ENCODE measurements around the gene HSPB7. TPM values are rescaled to one million over a fixed set of nuclear protein-coding genes. Genes with fewer than 3 reads are reported as not detected.
"Not testable (repeated sequence)": the region's sequence is repeated elsewhere in the genome, so short reads cannot be mapped to it uniquely, and the experiment has no call there.

The HSPB7 gene
- total RNA-seq, 1 donor from 2014 or later, result 1.6 TPM

DNA sequence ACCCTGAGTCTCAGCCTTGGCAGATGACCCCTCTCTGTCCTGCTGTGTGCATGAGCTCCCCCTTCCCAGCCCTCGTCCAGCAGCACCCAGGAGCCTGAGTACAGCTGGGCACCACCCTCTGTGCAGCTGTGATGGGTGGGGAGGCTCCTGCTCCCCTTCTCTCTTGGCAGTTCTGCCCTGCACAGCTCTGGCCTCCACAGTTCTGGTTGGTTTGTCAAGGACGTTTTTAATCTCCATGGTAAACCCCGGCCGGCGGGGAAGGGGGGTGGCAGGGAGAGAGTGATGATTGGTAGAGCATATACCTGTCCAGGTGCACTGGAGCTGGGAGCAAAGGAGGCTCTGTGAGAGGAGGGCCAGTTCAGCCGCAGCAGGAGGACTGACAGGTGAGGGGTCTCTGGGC, 3.8 kb upstream of the HSPB7 start, which contains the start of gene CLCNKA:
Gene CLCNKA (plus strand): TSS at position 356 of the 400 bp plus-strand sequence. CDS start 584 bp downstream, outside the sequence.
- ATAC-seq, result no peak

DNA sequence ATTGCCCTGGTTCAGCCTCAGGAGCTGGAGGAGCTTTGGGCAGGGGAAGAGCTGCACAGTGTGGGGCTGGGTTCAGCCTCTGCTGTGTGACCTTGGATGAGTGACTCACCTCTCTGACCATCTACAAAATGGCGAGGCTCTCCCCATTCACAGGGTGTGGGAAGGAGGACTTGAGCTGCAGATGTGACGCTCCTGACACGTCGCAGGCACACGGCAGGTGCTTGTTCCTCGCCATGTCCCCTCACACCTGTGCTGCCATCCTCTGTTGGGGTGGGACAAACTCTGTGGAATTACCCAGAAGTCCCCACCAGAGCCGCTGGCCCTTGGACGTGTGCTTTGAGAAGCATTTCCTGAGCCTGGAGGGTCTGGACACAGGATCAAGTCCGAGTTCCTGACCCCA, 3.0 kb upstream of the HSPB7 start:
- ATAC-seq, result not testable (repeated sequence)

DNA sequence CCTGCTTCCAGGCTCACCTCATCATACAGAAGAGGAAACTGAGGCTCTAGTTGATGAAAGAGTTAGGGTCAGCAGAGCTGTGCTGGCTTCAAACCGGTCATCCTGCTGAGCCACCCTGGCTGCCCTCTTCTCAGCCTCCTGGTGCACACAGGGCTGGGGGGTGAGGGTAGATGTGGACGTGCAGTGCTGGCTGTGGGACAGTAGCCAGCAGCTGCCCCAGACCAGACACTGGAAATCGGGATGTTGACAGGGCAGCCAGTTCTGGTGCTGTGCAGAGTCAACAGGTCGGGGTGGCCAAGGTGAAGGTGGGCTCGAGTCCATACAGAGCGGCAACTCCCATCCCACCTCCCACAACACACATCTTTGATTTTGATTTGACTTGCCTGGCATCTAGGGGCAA, 2.5 kb upstream of the HSPB7 start:
- ATAC-seq, result no peak

DNA sequence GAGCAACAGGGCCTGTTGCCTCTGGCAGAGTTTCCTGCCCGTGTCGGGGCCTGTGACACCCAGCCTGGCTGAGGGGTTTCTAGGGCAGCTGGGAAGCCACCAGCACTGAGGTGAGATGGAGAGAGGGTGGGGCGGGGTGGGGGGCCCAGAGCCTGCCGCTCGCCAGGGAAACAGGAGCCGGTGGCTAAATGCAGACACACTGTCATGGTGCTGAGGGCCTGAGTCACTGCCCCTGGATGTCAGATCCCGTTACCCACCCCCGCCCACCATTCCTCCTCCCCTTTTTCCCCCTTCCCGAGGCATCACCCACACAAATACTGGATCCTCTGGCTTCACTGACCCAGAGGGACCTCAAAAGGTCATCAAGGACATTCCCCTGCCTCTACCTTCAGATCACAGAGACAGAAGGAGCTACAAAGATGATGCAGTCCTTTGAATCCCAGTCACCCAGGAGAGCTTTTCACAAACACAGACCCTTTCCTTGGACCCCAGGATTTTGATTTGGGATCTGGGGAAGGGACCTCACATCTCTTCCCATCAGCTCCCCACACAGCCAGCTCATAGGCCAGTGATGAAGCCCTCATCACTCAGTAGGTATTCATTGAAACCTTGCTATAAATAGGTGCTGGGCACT, 1.9 kb upstream of the HSPB7 start:
- ATAC-seq, result no peak

DNA sequence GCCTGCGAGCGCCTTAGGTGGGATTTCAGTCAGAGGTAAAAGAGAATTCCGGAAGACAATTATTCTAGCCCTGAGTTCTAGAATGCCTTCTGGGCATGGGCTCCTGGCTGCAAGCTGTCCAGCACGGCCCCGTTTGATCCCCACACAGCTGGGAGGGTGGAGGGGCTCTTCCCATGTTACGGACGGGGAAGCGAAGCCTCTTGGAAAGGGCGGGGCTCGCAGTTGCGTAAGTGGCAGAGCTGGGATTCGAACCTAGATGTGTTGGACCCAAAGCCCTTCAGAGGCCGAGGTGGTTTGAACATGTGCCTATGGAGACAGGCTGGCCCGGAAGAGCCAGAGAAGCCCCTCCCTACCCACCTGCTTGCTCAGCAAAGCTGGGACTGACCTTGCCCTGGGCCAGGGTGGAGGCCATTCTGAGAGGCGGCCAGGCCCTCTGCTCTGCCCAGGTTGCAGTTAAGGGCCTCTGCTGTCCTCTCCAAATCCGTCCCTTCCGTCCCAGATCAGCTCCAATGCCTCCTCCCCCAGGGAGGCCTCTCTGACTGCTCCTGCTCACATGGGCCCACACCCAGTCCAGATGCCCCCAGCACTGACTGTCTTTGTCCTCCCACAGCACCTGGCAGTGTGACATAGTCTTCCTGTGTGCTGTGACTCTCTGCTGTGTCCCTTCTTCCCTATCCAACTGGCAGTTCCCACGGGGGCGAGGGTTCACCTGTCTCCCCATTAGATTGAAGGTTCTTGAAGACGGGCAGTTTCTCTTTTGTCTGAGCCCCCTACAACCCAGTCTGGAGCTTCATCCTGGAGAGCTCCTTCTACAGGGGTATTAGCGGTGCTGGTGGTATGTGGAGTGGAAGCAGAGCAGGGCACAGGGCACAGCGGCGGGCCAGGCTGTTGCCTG, 1.2 kb upstream of the HSPB7 start:
- ATAC-seq, result no peak

DNA sequence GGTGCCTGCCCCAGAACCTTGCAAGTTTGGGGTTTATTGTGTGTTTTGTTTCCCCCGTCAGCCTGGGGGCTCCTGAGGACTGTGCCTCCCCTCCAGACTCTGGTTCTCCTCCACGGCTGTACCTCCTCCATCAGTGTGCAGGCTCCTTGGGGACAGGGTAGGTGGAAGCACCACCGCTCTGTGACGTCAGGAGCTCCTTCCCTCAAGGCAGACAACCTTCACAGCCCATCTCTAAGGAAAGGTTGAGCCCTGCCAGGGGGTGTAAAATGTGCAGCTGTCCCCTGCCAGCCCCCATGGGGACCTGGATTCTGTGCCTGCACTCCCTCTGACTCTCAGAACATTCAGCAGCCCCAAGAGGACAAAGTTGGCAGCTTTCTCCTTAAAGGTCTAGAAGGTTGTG, 465 bp upstream of the HSPB7 start:
- ATAC-seq, result no peak

DNA sequence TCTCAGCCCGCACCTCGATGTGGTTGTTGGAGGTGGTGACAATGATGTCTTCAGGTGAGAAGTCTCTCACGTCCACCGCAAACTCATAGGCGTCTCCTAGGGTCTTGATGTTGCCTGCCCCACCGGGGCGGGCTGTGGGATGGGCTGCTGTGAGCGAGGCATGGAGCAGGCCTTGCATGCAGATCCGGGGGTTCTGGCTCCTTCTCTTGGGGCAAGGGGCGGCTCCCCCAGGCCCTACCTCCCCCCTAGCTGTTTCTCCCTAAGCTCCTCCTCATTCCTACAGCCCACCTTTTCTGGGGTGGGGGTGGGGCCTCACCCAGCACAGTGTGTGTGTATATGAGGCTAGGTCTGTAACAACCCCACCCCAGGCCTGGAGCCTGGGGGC, 775 bp downstream of the HSPB7 start:
- ATAC-seq, result no peak

DNA sequence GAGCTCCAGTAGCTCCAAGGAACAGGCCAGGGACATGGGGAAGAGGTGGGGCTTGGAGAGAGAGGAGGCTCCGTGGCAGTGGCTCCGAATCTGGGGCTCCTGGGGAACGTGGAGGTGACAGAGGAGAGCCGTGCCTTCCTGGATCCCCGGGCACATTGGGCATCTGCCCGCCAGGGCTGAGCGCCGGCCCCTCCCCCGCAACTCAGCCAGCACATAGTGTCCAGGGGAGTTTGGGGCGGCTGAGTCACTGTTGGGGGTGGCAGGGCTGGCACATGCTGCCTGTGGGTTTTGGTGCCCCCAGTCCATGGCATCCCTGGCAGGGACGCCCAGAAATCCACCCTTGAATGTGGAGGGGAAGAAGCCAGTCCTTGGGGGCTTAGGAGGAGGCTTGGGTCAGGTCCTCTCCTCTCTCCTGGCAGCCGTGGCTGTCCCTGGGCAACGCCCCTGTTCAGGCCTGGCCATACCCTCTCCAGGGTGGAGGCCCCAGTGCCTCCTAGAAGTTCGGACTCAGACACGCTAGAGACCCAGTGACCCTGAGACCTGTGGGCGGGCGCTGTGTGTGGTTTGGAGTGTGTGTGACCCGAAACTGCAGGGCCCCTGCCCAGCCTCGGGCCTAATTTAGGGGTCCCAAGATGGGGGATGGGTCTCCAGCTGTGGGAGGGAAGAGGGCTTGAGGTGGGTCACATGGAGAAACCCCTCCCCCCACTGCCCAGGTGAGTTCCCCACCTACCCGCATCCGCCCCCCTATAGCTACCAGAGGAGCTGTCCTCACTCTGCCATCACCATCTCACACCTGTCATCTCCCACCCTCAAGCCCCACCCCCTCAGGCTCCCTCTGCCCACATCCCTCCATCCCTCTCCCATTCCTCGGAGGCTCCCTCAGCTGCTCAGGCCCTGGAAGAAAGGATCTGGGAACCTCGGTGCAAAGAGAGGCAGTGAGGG, 1.6 kb downstream of the HSPB7 start:
- ATAC-seq, result no peak

DNA sequence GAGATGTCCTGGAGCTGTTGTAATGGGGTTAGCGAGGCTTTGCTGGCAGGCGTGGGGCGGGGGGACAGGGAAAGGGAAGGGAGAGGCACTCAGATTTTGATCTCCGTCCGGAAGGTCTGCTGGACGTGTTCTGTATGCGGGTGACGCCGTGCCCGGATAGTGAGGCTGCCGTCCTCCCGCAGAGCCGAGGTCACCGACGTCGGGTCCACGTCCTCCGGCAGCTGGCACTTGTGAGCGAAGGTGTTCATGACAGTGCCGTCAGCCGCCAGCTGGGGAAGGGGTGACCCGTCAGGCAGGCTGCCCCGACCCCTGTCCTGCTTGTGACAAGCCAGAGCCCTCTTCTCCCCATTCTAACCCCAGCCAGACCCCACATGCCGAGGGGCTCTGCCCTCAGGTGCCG, 2.4 kb downstream of the HSPB7 start:
- no peak for ATAC-seq

DNA sequence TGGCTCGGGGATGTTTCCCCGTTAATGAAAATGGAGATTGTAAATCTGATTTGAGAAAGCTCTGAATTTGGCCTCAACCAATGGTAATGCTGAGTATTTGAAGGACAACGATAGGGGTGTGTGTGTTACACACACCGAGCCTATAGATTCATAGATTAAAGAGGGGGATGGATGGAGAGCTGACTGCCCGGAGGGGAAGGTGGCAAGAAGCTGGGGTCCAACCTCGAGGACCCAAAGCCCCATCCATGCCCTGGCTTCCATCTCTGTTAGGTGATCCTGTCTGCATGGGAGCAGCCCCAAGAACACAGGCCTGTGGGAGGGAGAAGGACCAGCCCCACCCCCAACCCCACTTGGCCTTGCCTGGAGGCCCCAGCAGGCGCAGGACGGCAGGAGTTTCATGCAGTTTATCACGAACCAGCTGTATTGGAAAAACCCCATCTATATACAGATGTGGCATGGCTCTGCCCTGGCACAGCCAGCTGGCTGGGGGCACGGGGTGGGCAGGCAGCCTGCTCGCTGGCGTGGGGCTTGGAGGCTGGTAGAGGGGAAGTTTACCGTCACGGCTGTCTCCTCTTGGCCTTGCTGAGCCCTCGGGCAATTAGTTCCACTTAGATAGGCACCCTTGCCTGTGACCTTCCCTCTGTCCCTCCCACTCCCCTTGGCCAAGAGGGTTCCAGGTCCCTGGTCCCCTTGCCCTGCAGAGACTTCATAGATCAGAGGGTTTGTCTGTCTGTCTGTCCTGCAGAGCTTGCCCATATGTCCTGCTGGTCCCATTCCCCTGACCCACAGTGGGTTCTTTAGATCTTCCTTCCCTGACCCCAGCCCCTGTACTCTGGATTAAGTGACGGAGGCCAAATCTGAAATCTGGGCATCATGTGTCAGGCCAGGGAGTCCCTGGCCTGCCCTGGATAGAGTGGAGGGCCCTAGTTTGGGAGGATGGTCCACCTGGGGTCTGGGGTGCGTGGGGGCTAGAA, 3.0 kb downstream of the HSPB7 start:
- no peak for ATAC-seq

DNA sequence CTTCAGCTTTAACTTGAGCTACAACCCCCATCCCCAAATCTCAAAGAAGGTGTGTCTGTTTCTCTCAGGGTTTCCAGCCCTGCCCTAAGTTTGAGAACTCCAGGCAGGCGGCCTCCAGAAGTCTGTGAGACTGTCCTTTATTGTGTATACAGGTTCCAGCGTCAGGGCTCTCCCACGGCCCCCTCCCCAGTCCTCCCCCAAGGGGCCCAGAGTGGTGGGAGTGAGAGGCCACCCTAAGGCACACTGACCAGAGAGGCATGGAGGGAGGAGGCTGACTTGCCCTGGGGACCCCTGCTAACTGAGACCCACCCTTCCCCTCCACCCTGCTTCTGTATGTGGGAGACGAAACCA, 4.0 kb downstream of the HSPB7 start:
- ATAC-seq, result no peak

DNA sequence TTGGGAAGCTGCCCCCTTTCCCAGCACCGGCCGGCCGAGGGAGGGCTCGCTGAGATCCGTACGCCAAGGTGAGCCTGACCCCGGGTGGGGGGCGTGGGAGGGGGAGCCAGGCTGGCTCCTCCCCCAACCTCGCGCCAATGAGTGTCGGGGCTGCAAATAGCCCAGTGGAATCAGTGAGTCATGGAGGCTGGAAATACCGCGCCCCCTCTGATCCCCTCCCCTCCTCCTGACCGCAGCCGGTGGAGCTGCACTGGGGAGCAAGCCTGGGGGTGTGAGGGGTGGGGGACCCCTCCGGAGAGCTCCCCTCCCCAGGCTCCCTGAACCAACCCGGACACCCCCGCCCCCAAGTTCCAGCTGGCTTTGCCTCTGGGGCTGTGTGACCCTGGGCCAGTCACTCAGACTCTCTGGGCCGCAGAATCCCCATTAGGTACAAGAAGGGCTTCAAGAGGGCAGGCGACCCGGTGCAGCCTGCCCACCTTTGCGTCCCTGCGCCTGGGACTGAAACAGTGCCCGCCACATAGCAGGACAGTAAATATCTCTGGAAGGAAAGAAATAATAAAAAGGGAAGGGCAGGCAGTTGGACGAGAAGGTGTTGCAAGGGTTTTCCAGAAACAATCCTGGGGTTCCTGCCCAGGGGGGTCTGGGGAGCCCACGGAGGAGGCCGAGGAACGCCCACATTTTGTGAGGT, 4.5 kb downstream of the HSPB7 start:
- peak; percentile 32 for ATAC-seq

DNA sequence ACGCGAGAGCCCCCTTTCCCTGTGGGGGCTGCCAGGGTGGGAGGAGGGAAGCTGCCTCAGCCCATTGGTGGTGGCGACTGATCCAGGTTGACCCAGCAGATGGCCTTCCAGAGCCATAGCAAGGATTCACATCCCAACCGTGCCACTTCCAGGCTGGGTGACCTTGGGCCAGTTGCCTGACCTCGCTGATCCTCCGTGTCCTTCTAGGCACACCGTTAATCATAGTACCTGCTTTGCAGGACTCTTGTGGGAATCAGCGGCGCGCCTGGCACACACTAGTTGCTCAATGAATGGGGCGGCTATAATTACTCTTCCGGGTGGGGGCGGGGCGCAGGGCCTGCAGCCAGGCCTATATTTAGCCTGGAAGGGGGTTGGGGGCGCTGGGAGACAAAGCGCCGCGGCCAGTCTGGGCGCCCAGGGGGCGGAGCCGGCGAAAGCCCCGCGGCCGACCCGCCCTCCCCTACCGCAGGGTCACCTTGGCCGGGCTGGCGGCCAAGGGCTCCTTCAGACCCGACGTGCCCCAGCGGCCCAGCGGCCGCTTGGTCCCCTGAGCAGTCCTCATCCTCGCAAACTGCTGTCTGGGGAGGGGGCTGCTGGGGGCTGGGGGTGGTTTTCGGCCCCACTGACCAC, 5.1 kb downstream of the HSPB7 start:
- peak; percentile 66 for ATAC-seq

DNA sequence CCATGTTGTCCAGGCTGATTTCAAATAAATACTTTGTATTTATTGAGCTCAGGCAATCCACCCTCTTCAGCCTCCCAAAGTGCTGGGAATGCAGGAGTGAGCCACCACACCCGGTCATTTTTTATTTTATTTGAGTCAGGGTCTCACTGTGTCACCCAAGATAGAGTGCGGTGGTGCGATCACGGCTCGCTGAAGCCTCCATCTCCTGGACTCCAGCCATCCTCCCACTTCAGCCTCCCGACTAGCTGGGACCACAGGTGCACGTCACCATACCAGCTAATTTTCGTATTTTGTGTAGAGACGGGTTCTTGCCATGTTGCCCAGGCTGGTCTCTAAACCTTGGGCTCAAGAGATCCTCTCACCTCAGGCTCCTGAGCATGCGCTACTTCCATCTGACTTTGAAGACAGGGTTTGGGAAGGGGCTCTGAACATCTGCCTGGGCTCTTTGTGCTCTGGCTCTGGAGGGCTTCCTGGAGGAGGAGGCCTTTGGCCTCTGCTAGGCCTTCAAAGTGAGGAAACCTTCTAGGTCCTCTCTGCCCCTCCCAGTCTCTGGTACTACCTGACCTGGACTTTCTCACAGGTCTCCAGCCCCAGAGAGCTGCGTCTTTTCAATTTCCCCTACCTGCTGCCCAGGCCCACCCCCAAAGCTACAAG, 5.8 kb downstream of the HSPB7 start:
- ATAC-seq, result no peak

DNA sequence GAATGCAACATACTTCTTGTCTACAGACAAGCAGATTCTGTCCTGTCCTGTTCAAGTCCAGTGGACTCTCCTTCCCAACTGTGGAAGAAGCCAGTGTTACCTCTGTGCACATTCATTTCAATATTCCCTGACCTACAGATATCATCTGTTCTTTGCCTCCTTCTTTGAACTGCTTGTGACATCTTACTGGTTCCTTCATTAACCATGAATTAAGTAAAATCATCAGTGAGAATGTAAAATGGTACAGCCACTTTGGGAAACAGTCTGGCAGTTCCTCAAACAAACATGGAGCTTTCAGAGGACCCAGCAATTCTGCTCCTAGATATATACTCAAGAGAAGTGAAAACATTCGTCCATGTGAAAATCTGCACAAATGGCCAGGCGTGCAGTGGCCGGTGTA, 7.0 kb downstream of the HSPB7 start:
- no peak for ATAC-seq

DNA sequence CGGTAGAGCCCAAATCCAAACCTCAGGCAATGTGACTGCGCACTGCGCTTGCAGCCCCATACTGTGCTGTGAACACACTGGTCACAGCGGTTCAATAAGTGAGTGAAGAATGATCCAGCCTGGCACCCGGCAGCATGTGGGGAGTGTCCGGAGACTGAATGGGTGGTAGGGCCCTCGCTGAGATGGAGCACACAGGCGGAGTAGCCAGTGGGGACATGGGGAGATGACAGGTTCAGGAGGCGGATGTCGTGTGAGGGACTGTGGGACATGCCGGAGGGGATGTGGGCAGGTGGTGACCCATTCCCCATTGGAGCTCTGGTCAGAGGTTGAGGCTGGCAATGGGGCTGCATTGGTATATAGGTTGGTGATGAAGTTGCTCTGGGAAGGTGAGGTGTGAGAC, 8.2 kb downstream of the HSPB7 start:
- no peak for ATAC-seq

DNA sequence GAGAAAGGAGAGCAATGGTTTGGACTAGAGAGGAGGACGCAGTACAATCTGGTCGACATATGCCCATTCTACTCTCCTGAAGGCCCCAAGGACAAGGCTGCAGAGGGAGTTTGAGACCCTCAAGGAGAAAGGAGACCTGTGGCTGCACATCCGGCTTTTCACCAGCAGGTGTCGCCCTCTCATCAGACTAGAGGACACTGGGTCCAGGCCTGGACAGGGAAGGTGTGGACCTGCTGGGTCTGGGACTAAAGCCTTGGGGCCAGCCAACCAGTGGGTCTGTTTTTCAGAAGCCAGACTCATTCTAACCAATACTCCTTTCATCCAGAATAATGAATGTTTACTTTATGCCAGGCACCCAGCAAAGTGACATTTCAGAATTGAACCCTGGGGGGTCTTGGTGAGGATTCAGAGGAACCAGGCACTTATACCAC, 8.8 kb downstream of the HSPB7 start:
- ATAC-seq, result peak; percentile 50

DNA sequence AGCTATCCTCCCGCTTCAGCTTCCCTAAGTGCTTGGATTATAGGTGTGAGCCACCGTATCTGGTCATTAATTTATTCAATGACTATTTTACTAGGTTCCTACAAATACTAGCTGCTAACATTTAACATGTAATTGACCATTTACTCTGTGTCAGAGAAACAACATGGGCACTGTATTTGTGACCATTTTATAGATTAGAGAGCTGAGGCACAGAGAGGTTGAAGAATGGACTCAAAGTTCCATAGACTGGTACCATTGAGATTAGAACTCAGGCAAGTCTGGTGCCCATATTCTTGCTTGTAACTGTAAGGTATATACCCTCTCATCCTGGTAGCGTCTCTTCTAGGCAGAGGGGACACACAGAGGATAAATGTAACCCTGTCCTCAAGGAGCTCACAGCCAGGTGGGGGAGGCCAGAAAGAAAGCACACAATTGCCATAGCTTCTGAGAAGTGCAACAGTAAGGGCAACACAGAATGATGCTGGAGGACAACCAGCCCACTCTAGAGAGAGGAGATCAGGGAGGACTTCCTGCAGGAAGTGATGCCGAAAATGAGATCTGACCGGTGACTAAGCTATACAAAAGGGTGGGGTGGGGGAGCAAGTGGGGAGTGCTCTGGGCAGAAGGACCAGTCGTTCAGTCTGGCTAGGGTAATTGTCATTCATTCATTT, 10.0 kb downstream of the HSPB7 start:
- ATAC-seq, result no peak
